H1 (cell line): ENCODE results near the gene CDH1. TPM values are rescaled to one million over a fixed set of nuclear protein-coding genes. Genes with fewer than 3 reads are reported as not detected.

Experiments used
- ATF2 ChIP-seq: IDR thresholded peaks from 2 replicates; pipeline ENCODE4 v1.6.1; 2012; ENCODE audit warnings: low read length, inconsistent platforms
- ATF3 ChIP-seq: IDR thresholded peaks from 2 replicates; pipeline ENCODE4 v1.6.1; 2011; ENCODE audit warnings: low read depth, mild to moderate bottlenecking, low read length; ENCODE audit not compliant: insufficient read depth
- CEBPB ChIP-seq: IDR thresholded peaks from 2 replicates; pipeline ENCODE4 v1.6.1; 2012; ENCODE audit warnings: low read depth, low read length
- E2F6 ChIP-seq: IDR thresholded peaks from 2 replicates; pipeline ENCODE4 v1.6.1; 2012; ENCODE audit warnings: inconsistent platforms
- EP300 ChIP-seq, 2 experiments: IDR thresholded peaks; 1 replicate in 1 of 2; 2 replicates in 1 of 2; pipeline ENCODE4 v1.6.1; 2011 to 2012; ENCODE audit warnings: low read depth in 2 of 2, low read length in 2 of 2, mild to moderate bottlenecking in 2 of 2, borderline replicate concordance in 1 of 2, inconsistent platforms in 1 of 2, moderate library complexity in 1 of 2
- HDAC6 ChIP-seq: IDR thresholded peaks from one replicate; pipeline ENCODE4 v1.7.1; 2012; ENCODE audit warnings: low read depth, mild to moderate bottlenecking, inconsistent platforms, low read length, moderate library complexity
- KDM4A ChIP-seq: IDR thresholded peaks from one replicate; pipeline ENCODE4 v1.7.1; 2012; ENCODE audit warnings: low read depth, mild to moderate bottlenecking, moderate library complexity, low read length, inconsistent platforms; ENCODE audit not compliant: severe bottlenecking
- MAFK ChIP-seq: IDR thresholded peaks from 2 replicates; pipeline ENCODE4 v1.6.1; 2012; ENCODE audit warnings: low read depth, mild to moderate bottlenecking, improper control_type of control experiment, low read length
- MAX ChIP-seq: IDR thresholded peaks from 2 replicates; pipeline ENCODE4 v1.6.1; 2012; ENCODE audit warnings: inconsistent platforms
- PHF8 ChIP-seq: fragments of 200-600 bp; sonication (generic); conservative IDR thresholded peaks from 2 replicates; pipeline ENCODE4 v1.7.1; 2012; ENCODE audit warnings: low read depth, mild to moderate bottlenecking, inconsistent platforms, low read length, moderate library complexity
- RAD21 ChIP-seq, 2 experiments: IDR thresholded peaks in 1 of 2; conservative IDR thresholded peaks in 1 of 2; 2 replicates each; pipeline ENCODE4 v1.6.1; 2011; ENCODE audit warnings: low read depth in 2 of 2, low read length in 2 of 2, improper control_type of control experiment in 1 of 2, inconsistent platforms in 1 of 2, mild to moderate bottlenecking in 1 of 2, moderate library complexity in 1 of 2
- RFX5 ChIP-seq: IDR thresholded peaks from 2 replicates; pipeline ENCODE4 v1.6.1; 2011; ENCODE audit warnings: low read depth, low read length, improper control_type of control experiment, borderline replicate concordance
- SIRT6 ChIP-seq: IDR thresholded peaks from one replicate; pipeline ENCODE4 v1.7.1; 2012; ENCODE audit warnings: low read length, inconsistent platforms
- SP2 ChIP-seq: IDR thresholded peaks from 2 replicates; pipeline ENCODE4 v1.6.1; 2012; ENCODE audit warnings: mild to moderate bottlenecking, low read length, inconsistent platforms
- SRF ChIP-seq: IDR thresholded peaks from 2 replicates; pipeline ENCODE4 v1.6.1; 2011; ENCODE audit warnings: mild to moderate bottlenecking, low read depth, low read length, moderate library complexity
- TAF1 ChIP-seq: IDR thresholded peaks from 2 replicates; pipeline ENCODE4 v1.6.1; 2011; ENCODE audit warnings: mild to moderate bottlenecking, low read depth, low read length
- TCF12 ChIP-seq: IDR thresholded peaks from 2 replicates; pipeline ENCODE4 v1.6.1; 2011; ENCODE audit warnings: low read depth, mild to moderate bottlenecking, low read length
- TEAD4 ChIP-seq: IDR thresholded peaks from 2 replicates; pipeline ENCODE4 v1.6.1; 2012; ENCODE audit warnings: low read depth, low read length, inconsistent platforms, mixed read lengths
- polyA plus RNA-seq, 7 experiments: library from polyadenylated mRNA; depleted of rRNA in 3 of 7; stranded (reverse) in 5 of 7; unstranded in 2 of 7; fragments of >200 nt in 5 of 7; fragments of 200-250 nt in 2 of 7; gene quantifications; 1 replicate in 5 of 7; 2 replicates in 1 of 7; 4 replicates in 1 of 7; pipeline versions ENCODE4 v1.2.1 to v1.2.3, GENCODE V29; 2011 to 2013; ENCODE audit warnings: missing spikeins in 2 of 7, mixed read lengths in 2 of 7
- total RNA-seq: library from RNA; stranded (reverse); fragmentation: NEBNext Ultra II Directional; extraction: Animal tissue kit (Norgen Biotek cat#: 25700); gene quantifications from 2 replicates; pipeline ENCODE4 v1.2.1, GENCODE V29; 2021

CDH1 gene
- total and polyA plus RNA-seq, 2 of the 8 experiments (the other 6 are each of a cell fraction or from before 2014, with no cell fraction given): 133 to 265 TPM

GRCh38 chr16:68744744-68745280 is 7.7 kb downstream of the CDH1 start (continued):
- TF ChIP-seq SRF (no peak), TCF12 (0 out of 2 replicates have a peak, but pooled peaks have one; percentile 28), PHF8 (no peak), HDAC6 (no peak), SIRT6 (no peak), TEAD4 (0 out of 2 replicates have a peak, but pooled peaks have one; percentile 8), ATF2 (no peak), ATF3 (no peak), MAFK (peak; percentile 13; the same call in 1 of the 2 replicates), MAX (peak; percentile 23; the same call in 1 of the 2 replicates), SP2 (no peak), CEBPB (peak; percentile 48; the same call in 1 of the 2 replicates), KDM4A (no peak), EP300 (IDR thresholded peaks at IDR 0.05; ENCODE audit: borderline replicate concordance in 1 of 2, low read depth in 2 of 2, low read length in 2 of 2) (peak in 1 of 2 experiments; percentile 61; a peak in 1 of 3 replicates), RAD21 (IDR thresholded peaks at IDR 0.05 in 1 of 2, conservative IDR thresholded peaks at IDR 0.05 in 1 of 2; ENCODE audit: low read depth in 2 of 2, low read length in 2 of 2) (0 out of 4 replicates have a peak, but pooled peaks of 1 of the 2 experiments have one; percentile 18), TAF1 (peak; percentile 52; the same call in 1 of the 2 replicates), E2F6 (no peak), RFX5 (no peak)
